Lung (tissue), 12 donors: ENCODE measurements around the gene SPECC1L. TPM values are rescaled to one million over a fixed set of nuclear protein-coding genes. Genes with fewer than 3 reads are reported as not detected.

ENCODE experiments used
- ATAC-seq: fragments of 200-7000 bp; cut with Tn5 transposase; one replicate; pipeline ENCODE4 v1.9.1; 2020; ENCODE audit warnings: moderate number of reproducible peaks; ENCODE audit not compliant: insufficient read depth, low FRiP score
- DNase-seq, 3 donors: peaks; one replicate each; pipeline ENCODE4 v3.0.0-alpha.2; 2013 to 2017
- H3K27ac ChIP-seq, 2 donors: one replicate each; pipeline ENCODE4 v1.5.1; 2013; ENCODE audit warnings: mild to moderate bottlenecking in 2 of 2, moderate library complexity in 2 of 2, control low read depth in 1 of 2, inconsistent platforms in 1 of 2, low read depth in 1 of 2, low read length in 1 of 2
- H3K27me3 ChIP-seq, 3 donors: one replicate each; pipeline ENCODE4 v1.5.1; 2013; ENCODE audit warnings: low read length in 2 of 3; ENCODE audit not compliant: control insufficient read depth in 3 of 3, insufficient read depth in 3 of 3
- H3K36me3 ChIP-seq, 4 donors: one replicate each; pipeline ENCODE4 v1.5.1; 2013; ENCODE audit warnings: low read length in 4 of 4, mild to moderate bottlenecking in 1 of 4, moderate library complexity in 1 of 4; ENCODE audit not compliant: control insufficient read depth in 4 of 4, insufficient read depth in 4 of 4
- H3K4me1 ChIP-seq, 5 donors: one replicate each; pipeline ENCODE4 v1.5.1; 2013; ENCODE audit warnings: low read length in 5 of 5, mild to moderate bottlenecking in 2 of 5, moderate library complexity in 1 of 5; ENCODE audit not compliant: control insufficient read depth in 5 of 5, insufficient read depth in 5 of 5
- H3K4me3 ChIP-seq: one replicate; pipeline ENCODE4 v1.5.1; 2013; ENCODE audit warnings: mild to moderate bottlenecking, control low read depth, moderate library complexity
- H3K9ac ChIP-seq, 2 donors: one replicate each; pipeline ENCODE4 v1.5.1; 2013; ENCODE audit warnings: low read length in 2 of 2, control low read depth in 1 of 2; ENCODE audit not compliant: insufficient read depth in 1 of 2
- H3K9me3 ChIP-seq, 4 donors: one replicate each; pipeline ENCODE4 v1.5.1; 2013; ENCODE audit warnings: low read length in 3 of 4, mild to moderate bottlenecking in 1 of 4, moderate library complexity in 1 of 4; ENCODE audit not compliant: control insufficient read depth in 4 of 4, insufficient read depth in 3 of 4
- WGBS, 2 donors: extraction: QIAGEN DNeasy Blood & Tissue Kit; methylation state at CpG; one replicate each; pipeline ENCODE4 v1.1.7; 2013; 5-methylcytosine and 5-hydroxymethylcytosine counted together
- polyA plus RNA-seq, 2 donors: library from polyadenylated mRNA; stranded (reverse); fragments of 200-250 nt; gene quantifications; one replicate each; pipeline ENCODE4 v1.2.1, GENCODE V29; 2013
- total RNA-seq, 2 donors: library from RNA; depleted of rRNA in 1 of 2; stranded (reverse); fragments of >200 nt in 1 of 2; gene quantifications; one replicate each; pipeline ENCODE4 v1.2.1, GENCODE V29; 2014 to 2021
- TF ChIP-seq, protein P1 (sequence below): IDR thresholded peaks from 2 replicates; pipeline ENCODE4 v1.5.1; 2012; ENCODE audit warnings: mild to moderate bottlenecking; ENCODE audit errors: control extremely low read depth, extremely low read depth
- donor health status: control.
- donor health status: control.
- donor health status: Bipolar disorder and iron deficiency.
- donor health status: healthy.
- donor health status: DM: yes; HTN: yes; CAD: no.

The SPECC1L gene
- total and polyA plus RNA-seq, 4 donors, result 10.4 to 83.9 (median 37.8) TPM

DNA sequence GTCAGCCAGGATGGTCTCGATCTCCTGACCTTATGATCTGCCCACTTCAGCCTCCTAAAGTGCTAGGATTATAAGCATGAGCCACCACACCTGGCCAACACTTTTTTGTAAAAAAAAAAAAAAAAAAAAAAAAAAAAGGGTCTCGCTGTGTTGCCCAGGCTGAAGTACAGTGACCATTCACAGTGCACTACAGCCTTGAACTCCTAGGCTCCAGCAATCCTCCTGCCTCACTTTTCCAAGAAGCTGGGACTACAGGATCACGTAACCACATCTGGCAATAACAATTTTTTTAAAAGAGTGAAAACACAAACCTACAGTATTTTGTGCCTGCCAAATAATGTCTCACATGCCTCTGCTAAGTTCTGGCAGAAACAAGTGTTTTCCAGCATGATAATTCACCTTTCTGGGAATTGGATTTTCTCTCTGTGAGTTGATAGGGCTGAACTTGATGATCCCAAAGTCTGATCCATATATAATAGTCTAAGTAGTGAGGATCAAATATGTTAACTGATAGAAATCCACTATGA, 187.3 kb downstream of the SPECC1L start:
- WGBS, 2 donors, result 93 to 100% methylated on average over 3 of the region's 3 CpGs
- Histone ChIP-seq H3K4me3 (no peak overlapping the region), H3K27ac (no peak overlapping the region), H3K9me3 (no peaks in the 10 kb centered on the region), H3K27me3 (no peaks in the 10 kb centered on the region), H3K4me1 (peaks cover 3 to 16% (median 9%) of the 10 kb centered on the region in 5 donors), H3K9ac (no peak overlapping the region), H3K36me3 (no peaks in the 10 kb centered on the region)
- DNase-seq, result no peak
- TF ChIP-seq, protein P1, sequence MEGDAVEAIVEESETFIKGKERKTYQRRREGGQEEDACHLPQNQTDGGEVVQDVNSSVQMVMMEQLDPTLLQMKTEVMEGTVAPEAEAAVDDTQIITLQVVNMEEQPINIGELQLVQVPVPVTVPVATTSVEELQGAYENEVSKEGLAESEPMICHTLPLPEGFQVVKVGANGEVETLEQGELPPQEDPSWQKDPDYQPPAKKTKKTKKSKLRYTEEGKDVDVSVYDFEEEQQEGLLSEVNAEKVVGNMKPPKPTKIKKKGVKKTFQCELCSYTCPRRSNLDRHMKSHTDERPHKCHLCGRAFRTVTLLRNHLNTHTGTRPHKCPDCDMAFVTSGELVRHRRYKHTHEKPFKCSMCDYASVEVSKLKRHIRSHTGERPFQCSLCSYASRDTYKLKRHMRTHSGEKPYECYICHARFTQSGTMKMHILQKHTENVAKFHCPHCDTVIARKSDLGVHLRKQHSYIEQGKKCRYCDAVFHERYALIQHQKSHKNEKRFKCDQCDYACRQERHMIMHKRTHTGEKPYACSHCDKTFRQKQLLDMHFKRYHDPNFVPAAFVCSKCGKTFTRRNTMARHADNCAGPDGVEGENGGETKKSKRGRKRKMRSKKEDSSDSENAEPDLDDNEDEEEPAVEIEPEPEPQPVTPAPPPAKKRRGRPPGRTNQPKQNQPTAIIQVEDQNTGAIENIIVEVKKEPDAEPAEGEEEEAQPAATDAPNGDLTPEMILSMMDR, result no peak
- ATAC-seq, result no peak

DNA sequence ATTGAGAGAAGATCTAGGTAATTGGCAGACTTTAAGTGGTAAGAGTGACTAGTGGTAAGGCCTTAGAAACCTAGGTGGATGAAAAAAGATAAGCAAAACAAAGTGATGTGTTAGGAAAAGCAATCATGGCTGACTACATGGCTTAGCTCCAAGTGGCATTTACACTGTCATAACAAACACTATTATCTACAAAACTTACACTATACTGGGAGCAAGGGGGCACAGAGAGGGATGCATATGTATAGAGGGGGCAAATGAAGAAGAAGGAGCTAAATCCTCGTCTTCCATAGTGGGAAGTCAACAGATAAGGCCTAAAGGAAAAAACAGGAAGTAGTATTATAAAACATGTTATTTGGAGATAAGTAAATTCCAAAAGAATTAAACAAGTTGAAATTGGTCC, 189.3 kb downstream of the SPECC1L start:
- 21 to 42% methylated on average over 1 of the region's 1 CpG for WGBS, 2 donors
- Histone ChIP-seq H3K27ac (no peak overlapping the region), H3K36me3 (no peaks in the 10 kb centered on the region), H3K4me1 (peaks cover 3 to 16% (median 10%) of the 10 kb centered on the region in 5 donors), H3K9me3 (no peaks in the 10 kb centered on the region), H3K27me3 (no peaks in the 10 kb centered on the region), H3K4me3 (no peak overlapping the region), H3K9ac (no peak overlapping the region)
- no peak for DNase-seq
- TF ChIP-seq, protein P1, result no peak
- no peak for ATAC-seq

DNA sequence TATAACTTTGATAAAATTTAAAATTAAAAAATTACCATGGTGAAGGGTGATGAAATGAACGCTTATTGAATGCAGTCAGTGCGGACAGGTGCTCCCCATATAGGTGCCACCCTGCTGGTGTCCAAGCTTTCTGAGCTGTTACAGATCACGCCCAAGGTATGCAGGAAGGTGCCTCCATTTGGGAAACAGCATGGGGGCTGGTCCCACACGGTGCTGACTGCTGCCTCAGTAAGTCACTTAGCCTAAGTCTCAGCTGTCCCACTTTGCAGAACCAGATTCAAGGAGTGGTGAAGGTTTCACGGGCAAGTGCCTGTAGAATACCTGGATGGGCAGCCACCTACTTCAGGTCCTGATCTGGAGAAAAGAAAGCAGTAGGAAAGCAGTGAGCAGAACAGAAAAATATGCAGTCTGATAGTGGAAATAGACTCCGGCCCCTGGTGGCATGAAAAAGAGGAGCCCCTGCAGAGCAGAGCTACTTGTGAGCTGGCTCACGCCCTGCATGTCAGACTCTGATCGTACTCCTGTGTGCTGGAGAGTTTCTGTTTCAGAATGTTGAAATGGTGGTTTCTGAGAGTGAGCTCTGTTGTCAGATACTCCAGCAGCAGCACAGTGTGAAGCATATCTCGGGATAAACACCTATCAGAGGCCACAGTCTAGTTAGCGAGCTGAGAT, 189.9 kb downstream of the SPECC1L start:
- no peaks in the 10 kb centered on the region for H3K36me3 ChIP-seq
- peak; percentile 2 for ATAC-seq
- TF ChIP-seq, protein P1, result no peak
- 47 to 55% methylated on average over 10 of the region's 10 CpGs for WGBS, 2 donors
- no peaks in the 10 kb centered on the region for H3K9me3 ChIP-seq
- peaks cover 3 to 12% (median 8%) of the 10 kb centered on the region in 5 donors for H3K4me1 ChIP-seq
- H3K9ac ChIP-seq, result no peak overlapping the region
- DNase-seq, result no peak
- H3K27ac ChIP-seq, result peak overlapping the region in 1 of 2 donors; percentile 15
- H3K4me3 ChIP-seq, result no peak overlapping the region
- H3K27me3 ChIP-seq, result no peaks in the 10 kb centered on the region
